AG04450 (cell line): ENCODE data around the gene KHNYN. TPM values are rescaled to one million over a fixed set of nuclear protein-coding genes. Genes with fewer than 3 reads are reported as not detected.
"Not testable (repeated sequence)": the region's sequence is repeated elsewhere in the genome, so short reads cannot be mapped to it uniquely, and the experiment has no call there.

Experiments used
- CTCF ChIA-PET: fragments of 300-600, 350-600 bp; formaldehyde crosslinking; extraction: SDS; loops from one replicate; lab custom pipeline; 2022; ENCODE audit warnings: antibody characterized with exemption, inconsistent platforms; lab: Charles Lee
- POLR2A ChIA-PET: fragments of 350-600 bp; formaldehyde crosslinking; extraction: SDS; loops from one replicate; lab custom pipeline; 2021; ENCODE audit warnings: antibody characterized with exemption, inconsistent platforms; lab: Yijun Ruan, JAX
- DNase-seq: peaks from one replicate; pipeline ENCODE4 v3.0.0-alpha.2; 2011; ENCODE audit warnings: low read depth, low spot score
- H3K27ac ChIP-seq: one replicate; pipeline ENCODE4 v1.5.1; 2012; ENCODE audit warnings: low read depth, low read length, control low read depth
- H3K27me3 ChIP-seq: one replicate; pipeline ENCODE4 v1.6.0; 2012; ENCODE audit warnings: low read length; ENCODE audit not compliant: control insufficient read depth, insufficient read depth
- H3K4me3 ChIP-seq: 2 replicates; pipeline ENCODE4 v1.5.1; 2011; ENCODE audit warnings: mild to moderate bottlenecking, low read depth, low read length, control low read depth
- H3K9me3 ChIP-seq: 2 replicates; pipeline ENCODE4 v1.5.1; 2012; ENCODE audit warnings: low read length; ENCODE audit not compliant: control insufficient read depth, insufficient read depth
- CTCF ChIP-seq: IDR thresholded peaks from 2 replicates; pipeline ENCODE4 v1.5.1; 2011; ENCODE audit warnings: low read depth, low read length, control low read depth, inconsistent platforms
- polyA plus RNA-seq: library from polyadenylated mRNA; depleted of rRNA; stranded (reverse); fragments of >200 nt; gene quantifications from 2 replicates; pipeline ENCODE4 v1.2.3, GENCODE V29; 2011

Gene KHNYN
- polyA plus RNA-seq, 1 experiment = 16.8 TPM

GRCh38 chr14:24442240-24443052, 12.7 kb downstream of the KHNYN start, which contains the start of gene SDR39U1:
Gene SDR39U1, minus strand, starts transcription at chr14:24442776. Its CDS starts 7 bp downstream, at chr14:24442769.
- POLR2A ChIA-PET = interaction anchor here (0.8 to 1.3 kb wide), 4 partner anchors 11 to 134 kb away, joined by 3 to 9 read pairs (median 6); partner anchors contain the start of genes CIDEB and KHNYN
- TF ChIP-seq CTCF = no peak
- Histone ChIP-seq H3K27ac (peak within 1 kb of the TSS; percentile 100), H3K27me3 (no peaks in the 10 kb centered on the region), H3K9me3 (no peaks in the 10 kb centered on the region; the same call in 1 of the 2 replicates), H3K4me3 (peak within 1 kb of the TSS; percentile 94)
- CTCF ChIA-PET = interaction anchor here (0.6 to 4.2 kb wide), 8 partner anchors 11 to 201 kb away, joined by 4 to 66 read pairs (median 5); partner anchors contain the start of genes ADCY4 and CIDEB
- DNase-seq = peak; percentile 98

GRCh38 chr14:24443053-24443665, 13.4 kb downstream of the KHNYN start:
- no peaks in the 10 kb centered on the region; the same call in 1 of the 2 replicates for H3K9me3 ChIP-seq
- H3K27me3 ChIP-seq = no peaks in the 10 kb centered on the region
- CTCF ChIA-PET = interaction anchor here (4.2 kb wide), 1 partner anchor 11 kb away, joined by 66 read pairs; no protein-coding TSS in a partner anchor
- no peak for DNase-seq
- POLR2A ChIA-PET = interaction anchor here (0.6 kb wide), 1 partner anchor 79 kb away, joined by 5 read pairs; no protein-coding TSS in a partner anchor
- TF ChIP-seq CTCF = no peak
- peak overlapping the region; percentile 94 for H3K4me3 ChIP-seq
- H3K27ac ChIP-seq = peak overlapping the region; percentile 61

- H3K27ac ChIP-seq, H3K9me3 ChIP-seq, CTCF ChIA-PET, POLR2A ChIA-PET, H3K4me3 ChIP-seq, H3K27me3 ChIP-seq, DNase-seq: not testable (repeated sequence)
Observed at GRCh38 chr14:24450828-24451227, 21.1 kb downstream of the KHNYN start.

- no peak for DNase-seq
- no peak for TF ChIP-seq CTCF
- no peak overlapping the region for H3K27ac ChIP-seq
- CTCF ChIA-PET = no interaction called here
- no peak overlapping the region for H3K4me3 ChIP-seq
- peaks cover 5% of the 10 kb centered on the region; the same call in 1 of the 2 replicates for H3K9me3 ChIP-seq
- H3K27me3 ChIP-seq = no peaks in the 10 kb centered on the region
- POLR2A ChIA-PET = no interaction called here
Observed at GRCh38 chr14:24456980-24457379, 27.2 kb downstream of the KHNYN start.

- DNase-seq = no peak
- ChIA-PET POLR2A (no interaction called here), CTCF (no interaction called here)
- Histone ChIP-seq H3K4me3 (no peak overlapping the region), H3K27me3 (no peaks in the 10 kb centered on the region), H3K27ac (no peak overlapping the region), H3K9me3 (no peaks in the 10 kb centered on the region)
- TF ChIP-seq CTCF = no peak
Observed at GRCh38 chr14:24458736-24459135, 29.0 kb downstream of the KHNYN start.
